ENCODE measurements around the gene DHTKD1.

Gene DHTKD1

DNA sequence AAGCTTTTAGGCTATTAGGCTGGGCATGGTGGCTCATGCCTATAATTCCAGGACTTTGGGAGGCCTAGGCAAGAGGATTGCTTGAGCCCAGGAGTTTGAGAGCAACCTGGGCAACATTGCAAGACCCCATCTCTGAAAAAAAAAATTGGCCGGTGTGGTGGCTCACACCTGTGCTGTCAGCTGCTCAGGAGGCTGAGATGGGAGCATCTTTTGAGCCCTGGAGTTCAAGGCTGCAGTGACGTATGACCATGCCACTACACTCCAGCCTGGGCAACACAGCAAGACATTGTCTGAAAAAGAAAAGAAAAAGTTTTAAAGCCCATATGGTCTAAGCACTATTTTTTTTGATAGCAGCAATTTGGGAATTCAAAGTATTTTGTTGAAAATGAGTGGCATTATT is 44.9 kb downstream of the DHTKD1 start:
- no peak for DNase-seq
- Histone ChIP-seq H3K27me3 (no peaks in the 10 kb centered on the region), H3K4me3 (ENCODE audit: low read depth, low read length) (no peak overlapping the region), H3K36me3 (peaks cover 40% of the 10 kb centered on the region), H3K4me1 (no peaks in the 10 kb centered on the region), H3K9me3 (no peaks in the 10 kb centered on the region)
- TF ChIP-seq CTCF (IDR thresholded peaks at IDR 0.05; ENCODE audit: low read depth, low read length) = no peak

GRCh38 chr10:12121673-12122072 is 52.9 kb downstream of the DHTKD1 start:
- H3K9me3 ChIP-seq = no peaks in the 10 kb centered on the region
- DNase-seq = no peak
- peaks cover 21% of the 10 kb centered on the region for H3K36me3 ChIP-seq
- H3K4me3 ChIP-seq (ENCODE audit: low read depth, low read length) = no peak overlapping the region
- no peaks in the 10 kb centered on the region for H3K27me3 ChIP-seq
- no peaks in the 10 kb centered on the region for H3K4me1 ChIP-seq
- TF ChIP-seq CTCF (IDR thresholded peaks at IDR 0.05; ENCODE audit: low read depth, low read length) = no peak

GRCh38 chr10:12129222-12130111 is 60.7 kb downstream of the DHTKD1 start, which contains the start of gene SEC61A2:
TSS of gene SEC61A2 (plus strand) at chr10:12129677. CDS start at chr10:12129788, 111 bp downstream.
- H3K9me3 ChIP-seq = no peaks in the 10 kb centered on the region
- peak; percentile 98 for DNase-seq
- no peak for TF ChIP-seq CTCF (IDR thresholded peaks at IDR 0.05; ENCODE audit: low read depth, low read length)
- no peaks in the 10 kb centered on the region for H3K4me1 ChIP-seq
- no peaks in the 10 kb centered on the region for H3K27me3 ChIP-seq
- H3K4me3 ChIP-seq (ENCODE audit: low read depth, low read length) = peak within 1 kb of the TSS; percentile 90
- H3K36me3 ChIP-seq = no peaks in the 10 kb centered on the region

DNA sequence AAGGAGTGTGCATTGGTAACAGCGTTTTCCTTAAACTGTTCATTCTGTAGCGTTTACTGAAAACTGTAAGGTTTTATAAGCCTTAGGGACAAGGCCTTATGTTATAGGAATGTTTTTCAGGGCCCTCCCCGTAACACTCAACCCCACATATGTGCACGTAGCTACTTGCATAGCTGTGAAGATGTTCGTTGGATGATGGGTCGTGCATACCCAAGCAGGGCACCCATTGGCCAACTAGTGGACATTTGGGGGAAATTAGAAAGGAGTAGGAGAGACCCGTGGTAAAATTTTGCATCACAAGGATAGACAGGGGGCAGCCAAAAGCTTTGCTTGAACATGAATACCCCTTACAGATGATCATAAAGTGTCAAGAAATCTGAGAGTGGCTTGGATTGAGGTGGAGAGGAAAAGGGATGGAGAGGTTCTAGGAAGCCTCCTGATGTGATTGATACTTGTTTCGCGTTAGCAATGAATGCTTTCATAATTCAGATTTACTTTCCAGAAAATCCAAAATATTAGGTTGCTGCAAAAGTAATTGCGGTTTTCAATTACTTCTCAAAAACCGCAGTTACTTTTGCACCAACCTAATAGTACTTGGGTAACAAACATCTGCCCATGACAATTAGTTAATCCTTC is 61.6 kb downstream of the DHTKD1 start:
- Histone ChIP-seq H3K36me3 (no peaks in the 10 kb centered on the region), H3K4me1 (no peaks in the 10 kb centered on the region), H3K9me3 (no peaks in the 10 kb centered on the region), H3K4me3 (ENCODE audit: low read depth, low read length) (peak overlapping the region; percentile 90), H3K27me3 (no peaks in the 10 kb centered on the region)
- peak; percentile 58 for DNase-seq
- TF ChIP-seq CTCF (IDR thresholded peaks at IDR 0.05; ENCODE audit: low read depth, low read length) = peak; percentile 71

DNA sequence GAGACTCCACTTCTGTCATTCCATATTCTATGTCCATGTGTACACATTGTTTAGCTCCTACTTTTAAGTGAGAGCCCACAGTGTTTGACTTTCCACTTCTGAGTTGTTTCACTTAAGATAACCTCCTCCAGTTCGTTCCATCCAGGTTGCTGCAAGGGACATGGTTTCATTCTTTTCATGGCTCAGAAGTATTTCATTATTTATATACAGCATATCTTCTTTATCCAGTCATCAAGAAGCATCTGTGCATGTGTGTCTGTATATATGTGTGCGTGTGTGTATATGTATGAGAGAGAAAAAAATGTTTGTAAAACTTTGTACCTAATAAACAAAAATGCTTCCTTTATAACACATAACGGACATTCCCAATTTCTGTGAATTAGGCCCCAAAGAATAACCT is 66.9 kb downstream of the DHTKD1 start:
- no peak for TF ChIP-seq CTCF (IDR thresholded peaks at IDR 0.05; ENCODE audit: low read depth, low read length)
- no peak for DNase-seq
- H3K36me3 ChIP-seq = no peaks in the 10 kb centered on the region; the same call in 1 of the 2 replicates

DNA sequence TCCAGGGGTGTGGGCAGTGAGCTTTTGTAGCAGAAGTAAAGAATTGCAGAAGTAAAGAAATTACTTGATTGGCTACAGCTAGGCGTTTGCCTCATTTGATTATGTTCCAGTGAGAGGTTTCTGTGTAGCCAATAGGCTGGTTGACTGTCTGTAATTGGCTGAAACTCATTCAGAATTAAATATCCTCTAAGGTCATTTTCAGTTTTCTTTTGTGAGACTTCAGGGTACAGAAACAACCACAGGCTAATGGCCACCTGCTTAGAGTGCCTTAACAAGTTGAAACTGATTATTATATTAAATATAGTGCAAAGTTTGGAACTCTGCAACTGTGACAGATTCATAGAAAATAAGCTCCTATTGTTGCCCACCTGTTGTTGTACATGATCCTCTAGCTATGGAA is 71.3 kb downstream of the DHTKD1 start:
- Histone ChIP-seq H3K9me3 (no peaks in the 10 kb centered on the region), H3K27me3 (no peaks in the 10 kb centered on the region), H3K4me1 (no peaks in the 10 kb centered on the region), H3K36me3 (no peaks in the 10 kb centered on the region; the same call in 1 of the 2 replicates), H3K4me3 (ENCODE audit: low read depth, low read length) (no peak overlapping the region)
- TF ChIP-seq CTCF (IDR thresholded peaks at IDR 0.05; ENCODE audit: low read depth, low read length) = no peak
- DNase-seq = no peak

More for the DNA sequence above, 66.9 kb downstream of the DHTKD1 start:
- H3K4me3 ChIP-seq (ENCODE audit: low read depth, low read length) = no peak overlapping the region
- H3K9me3 ChIP-seq = no peaks in the 10 kb centered on the region
- no peaks in the 10 kb centered on the region for H3K27me3 ChIP-seq
- H3K4me1 ChIP-seq = no peaks in the 10 kb centered on the region

Data from BE2C (cell line).